ENCODE data around the gene ELF4.

- TF ChIP-seq CTCF (IDR thresholded peaks at IDR 0.05; ENCODE audit: low read depth, low read length, poor library complexity, severe bottlenecking) (no peak), EZH2phosphoT487 (IDR thresholded peaks at IDR 0.05; ENCODE audit: borderline replicate concordance, low read length) (no peak)
Observed at GRCh38 chrX:130030826-130031225, 79.5 kb downstream of the ELF4 start.

Measured in DOHH2 (cell line).